RWPE2 (cell line): Measurements from ENCODE around the gene DNAH5.

Experiments used
- ATAC-seq: fragments of 200-7000 bp; cut with Tn5 transposase; 3 replicates; pipeline ENCODE4 v1.9.1; 2021; ENCODE audit warnings: low read depth
- DNase-seq: peaks from one replicate; pipeline ENCODE4 v3.0.0-alpha.2; 2020; ENCODE audit warnings: low spot score
- H3K27ac ChIP-seq: fragments of 450-650 bp; 2 replicates; pipeline ENCODE4 v1.5.1; 2017; ENCODE audit warnings: mild to moderate bottlenecking; ENCODE audit not compliant: poor library complexity, severe bottlenecking
- H3K27me3 ChIP-seq: fragments of 250-450 bp; sonication (Bioruptor Pico); 2 replicates; pipeline ENCODE4 v1.5.1; 2021; ENCODE audit warnings: mild to moderate bottlenecking, moderate library complexity; ENCODE audit not compliant: insufficient read depth, poor library complexity, severe bottlenecking
- H3K36me3 ChIP-seq: fragments of 250-450 bp; sonication (Bioruptor Pico); 2 replicates; pipeline ENCODE4 v1.5.1; 2020; ENCODE audit warnings: low read depth, mild to moderate bottlenecking, moderate library complexity
- H3K4me1 ChIP-seq: fragments of 250-450 bp; sonication (Bioruptor Pico); 2 replicates; pipeline ENCODE4 v1.5.1; 2021; ENCODE audit warnings: mild to moderate bottlenecking, moderate library complexity; ENCODE audit not compliant: insufficient read depth, poor library complexity, severe bottlenecking
- H3K4me3 ChIP-seq: fragments of 250-450 bp; sonication (Bioruptor Pico); 2 replicates; pipeline ENCODE4 v1.5.1; 2021; ENCODE audit warnings: mild to moderate bottlenecking, moderate library complexity; ENCODE audit not compliant: severe bottlenecking
- H3K9me3 ChIP-seq: fragments of 250-450 bp; sonication (Bioruptor Pico); 2 replicates; pipeline ENCODE4 v1.5.1; 2021; ENCODE audit warnings: mild to moderate bottlenecking, moderate library complexity; ENCODE audit not compliant: severe bottlenecking
- CTCF ChIP-seq: fragments of 450-650 bp; IDR thresholded peaks from one replicate; pipeline ENCODE4 v1.5.1; 2017; ENCODE audit warnings: mild to moderate bottlenecking, moderate library complexity; ENCODE audit not compliant: poor library complexity, severe bottlenecking

The DNAH5 gene

GRCh38 chr5:13735691-13736090, 208.8 kb downstream of the DNAH5 start:
- DNase-seq (no peak), ATAC-seq (no peak)
- Histone ChIP-seq H3K27ac (no peak overlapping the region), H3K4me1 (peaks cover 8% of the 10 kb centered on the region), H3K27me3 (no peaks in the 10 kb centered on the region), H3K4me3 (no peak overlapping the region), H3K36me3 (no peaks in the 10 kb centered on the region), H3K9me3 (no peaks in the 10 kb centered on the region)
- no peak for TF ChIP-seq CTCF

- no peak overlapping the region for H3K27ac ChIP-seq
- no peaks in the 10 kb centered on the region for H3K27me3 ChIP-seq
These were observed 213.3 kb downstream of the DNAH5 start for GRCh38 chr5:13731121-13731628.

GRCh38 chr5:13708906-13709305, 235.6 kb downstream of the DNAH5 start:
- TF ChIP-seq CTCF, result no peak
- Histone ChIP-seq H3K9me3 (no peaks in the 10 kb centered on the region), H3K27ac (no peak overlapping the region), H3K4me1 (no peaks in the 10 kb centered on the region), H3K36me3 (no peaks in the 10 kb centered on the region), H3K27me3 (no peaks in the 10 kb centered on the region), H3K4me3 (no peak overlapping the region)
- ATAC-seq (no peak), DNase-seq (no peak)

More at GRCh38 chr5:13731121-13731628, 213.3 kb downstream of the DNAH5 start:
- no peaks in the 10 kb centered on the region for H3K4me1 ChIP-seq
- no peak for TF ChIP-seq CTCF
- DNase-seq (no peak), ATAC-seq (0 out of 3 replicates have a peak, but pooled peaks have one; percentile 44)
- H3K4me3 ChIP-seq, result no peak overlapping the region
- no peaks in the 10 kb centered on the region for H3K36me3 ChIP-seq
- H3K9me3 ChIP-seq, result no peaks in the 10 kb centered on the region

GRCh38 chr5:13708432-13708831, 236.1 kb downstream of the DNAH5 start:
- no peaks in the 10 kb centered on the region for H3K9me3 ChIP-seq
- H3K36me3 ChIP-seq, result no peaks in the 10 kb centered on the region
- TF ChIP-seq CTCF, result no peak
- ATAC-seq, result no peak
- no peak overlapping the region for H3K4me3 ChIP-seq
- H3K27me3 ChIP-seq, result no peaks in the 10 kb centered on the region
- no peak overlapping the region for H3K27ac ChIP-seq
- no peaks in the 10 kb centered on the region for H3K4me1 ChIP-seq
- no peak for DNase-seq

- Histone ChIP-seq H3K27ac (no peak overlapping the region), H3K4me3 (no peak overlapping the region), H3K9me3 (no peaks in the 10 kb centered on the region), H3K27me3 (no peaks in the 10 kb centered on the region), H3K36me3 (no peaks in the 10 kb centered on the region), H3K4me1 (no peaks in the 10 kb centered on the region)
- TF ChIP-seq CTCF, result no peak
- ATAC-seq (no peak), DNase-seq (no peak)
These were observed 240.1 kb downstream of the DNAH5 start for GRCh38 chr5:13704396-13704795.
